Measurements from ENCODE around the gene GYG2.
A peak's percentile ranks its signal among the peaks of the same experiment; 100 is the strongest.
"Not testable (repeated sequence)": the region's sequence is repeated elsewhere in the genome, so short reads cannot be mapped to it uniquely, and the experiment has no call there.

- TF ChIP-seq EZH2 (IDR thresholded peaks at IDR 0.05; ENCODE audit: low read length, unreplicated experiment); EZH2phosphoT487 (IDR thresholded peaks at IDR 0.05; ENCODE audit: borderline replicate concordance, low read length): not testable (repeated sequence)
- TF ChIP-seq CTCF (conservative IDR thresholded peaks at IDR 0.05; ENCODE audit: low read depth, low read length), result peak; percentile 4; the same call in 1 of the 2 replicates
Measured at GRCh38 chrX:2889706-2890490, 61.2 kb downstream of the GYG2 start.

Measured in PC-3 (cell line).